CD4-positive, alpha-beta T cell treated with Interleukin-12 subunit alpha and Interleukin-12 subunit beta, for 1 hour (primary cell): ENCODE results near the gene GH2.
A peak's percentile ranks its signal among the peaks of the same experiment; 100 is the strongest.
"Not testable (repeated sequence)": the region's sequence is repeated elsewhere in the genome, so short reads cannot be mapped to it uniquely, and the experiment has no call there.

Experiments
- DNase-seq: peaks from one replicate; pipeline ENCODE4 v3.0.0-alpha.2; 2020

GH2 gene

DNA sequence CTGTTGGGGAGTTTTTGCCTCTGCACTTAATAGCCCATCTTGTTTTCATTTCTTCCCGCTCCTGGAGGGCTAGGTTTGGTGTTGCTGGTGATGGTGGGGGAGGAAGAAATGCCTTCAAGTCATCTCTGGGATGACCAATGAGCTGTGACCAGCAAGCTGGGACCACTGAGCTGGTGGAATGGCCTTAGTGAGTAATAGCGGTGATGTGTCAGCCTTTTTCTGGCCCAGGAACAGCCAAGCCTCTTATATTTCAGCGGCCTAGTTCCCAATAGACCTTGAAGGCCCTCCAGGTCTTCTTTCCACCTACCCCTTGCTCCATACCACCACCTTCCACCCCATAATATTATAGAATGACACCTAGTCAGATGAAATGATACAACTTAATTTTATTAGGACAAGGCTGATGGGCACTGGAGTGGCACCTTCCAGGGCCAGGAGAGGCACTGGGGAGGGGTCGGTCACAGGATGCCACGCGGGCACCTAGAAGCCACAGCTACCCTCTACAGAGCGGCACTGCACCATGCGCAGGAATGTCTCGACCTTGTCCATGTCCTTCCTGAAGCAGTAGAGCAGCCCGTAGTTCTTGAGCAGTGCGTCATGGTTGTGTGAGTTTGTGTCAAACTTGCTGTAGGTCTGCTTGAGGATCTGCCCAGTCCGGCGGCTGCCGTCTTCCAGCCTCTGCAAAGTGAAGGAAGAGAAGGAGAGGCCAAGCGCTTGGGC, 9.9 kb downstream of the GH2 start:
- DNase-seq = not testable (repeated sequence)

DNA sequence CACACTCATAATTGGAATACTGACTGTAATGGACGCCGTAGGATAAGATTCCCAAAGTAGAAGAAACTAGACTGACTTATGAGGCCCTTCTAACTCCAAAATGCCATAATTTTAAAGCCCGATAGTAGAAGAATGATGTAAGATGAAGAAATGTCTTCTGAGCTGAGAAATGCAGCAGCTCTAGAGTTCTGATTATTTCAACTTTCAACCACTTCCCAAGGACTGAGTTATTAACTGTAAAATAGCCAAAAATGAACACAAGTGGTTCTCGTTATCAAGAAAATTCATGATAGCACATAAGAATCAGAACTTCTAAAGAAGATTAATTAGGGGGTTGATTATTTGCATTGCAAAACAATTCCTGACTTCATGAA, 11.5 kb downstream of the GH2 start:
- not testable (repeated sequence) for DNase-seq

DNA sequence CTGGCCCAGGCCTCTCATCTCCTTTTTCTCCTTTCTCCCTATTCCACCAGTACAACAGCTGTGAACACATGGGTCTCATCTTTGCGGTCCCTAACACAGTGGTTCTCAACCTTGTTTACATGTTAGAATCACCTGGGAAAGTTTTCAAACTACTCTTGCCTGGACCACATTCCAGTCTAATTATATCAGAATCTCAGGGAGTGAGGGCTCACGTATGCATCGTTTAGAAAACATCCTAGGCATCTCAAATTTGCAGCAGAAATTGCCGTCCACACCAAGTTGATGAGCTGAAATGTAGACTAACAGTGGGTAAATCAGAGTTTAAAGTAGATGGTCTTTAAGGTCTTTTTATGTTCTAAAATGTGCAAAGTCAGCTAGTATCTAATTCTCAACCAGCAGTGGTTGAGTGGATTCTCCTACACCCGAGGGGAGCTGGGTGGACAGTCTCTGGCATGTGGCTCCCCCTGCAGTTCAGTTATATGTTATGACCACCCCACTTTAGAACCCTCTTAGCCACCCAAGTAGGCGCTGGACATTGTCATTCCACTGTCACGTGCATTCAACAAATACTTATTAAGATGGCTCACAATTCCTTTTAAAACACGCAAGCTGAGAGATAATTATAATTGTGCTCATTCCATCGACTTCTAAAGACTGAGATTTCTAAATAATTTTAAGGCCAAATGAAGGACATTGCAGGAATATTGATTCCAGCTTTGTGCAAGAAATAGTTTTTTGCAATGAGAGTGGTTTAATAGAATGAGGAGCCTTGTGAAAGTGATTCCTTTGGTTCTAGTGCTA, 12.1 kb downstream of the GH2 start:
- not testable (repeated sequence) for DNase-seq

DNA sequence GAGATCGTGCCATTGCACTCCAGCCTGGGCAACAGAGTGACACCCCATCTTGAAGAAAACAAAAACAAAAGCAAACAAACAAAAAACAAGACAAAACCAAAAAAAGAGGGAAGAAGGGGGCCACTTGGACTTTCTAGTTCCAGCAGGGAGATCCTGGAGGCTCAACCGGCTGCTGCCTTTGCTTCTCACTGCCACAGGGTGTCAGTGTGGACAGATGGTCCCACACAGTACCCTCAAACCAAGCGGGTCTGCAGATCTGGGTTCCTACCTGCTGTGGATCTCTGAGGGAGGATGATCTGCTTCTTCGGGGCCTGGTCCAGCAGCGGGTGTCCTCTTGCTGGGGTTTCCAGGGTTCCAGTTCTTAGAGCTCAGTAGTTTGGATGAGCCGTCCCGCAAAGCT, 15.1 kb downstream of the GH2 start:
- not testable (repeated sequence) for DNase-seq

DNA sequence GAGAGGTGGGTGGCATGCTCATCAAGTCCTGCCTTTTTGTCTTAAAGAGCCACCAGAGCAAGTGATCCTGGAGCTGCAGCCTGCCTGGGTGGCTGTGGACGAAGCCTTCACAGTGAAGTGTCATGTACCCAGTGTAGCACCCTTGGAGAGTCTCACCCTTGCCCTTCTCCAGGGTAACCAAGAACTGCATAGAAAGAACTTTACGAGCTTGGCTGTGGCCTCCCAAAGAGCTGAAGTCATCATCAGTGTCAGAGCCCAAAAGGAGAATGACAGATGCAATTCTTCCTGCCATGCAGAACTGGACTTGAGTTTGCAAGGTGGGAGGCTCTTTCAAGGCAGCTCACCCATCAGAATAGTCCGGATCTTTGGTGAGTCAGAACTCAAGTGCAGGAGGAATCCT, 22.5 kb downstream of the GH2 start:
- DNase-seq = no peak

DNA sequence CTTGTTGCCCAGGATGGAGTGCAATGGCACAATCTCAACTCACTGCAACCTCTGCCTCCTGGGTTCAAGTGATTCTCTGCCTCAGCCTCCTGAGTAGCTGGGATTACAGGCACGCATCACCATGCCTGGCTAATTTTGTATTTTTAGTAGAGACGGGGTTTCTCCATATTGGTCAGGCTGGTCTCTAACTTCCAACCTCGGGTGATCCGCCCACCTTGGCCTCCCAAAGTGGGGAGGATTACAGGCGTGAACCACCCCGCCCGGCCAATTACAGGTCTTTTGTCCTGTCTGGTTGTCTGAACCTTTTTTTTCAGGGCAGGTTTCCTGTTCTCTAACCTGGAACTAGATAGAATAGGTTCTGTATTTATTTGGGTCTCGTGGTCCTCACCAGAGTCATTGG, 25.3 kb downstream of the GH2 start:
- not testable (repeated sequence) for DNase-seq

DNA sequence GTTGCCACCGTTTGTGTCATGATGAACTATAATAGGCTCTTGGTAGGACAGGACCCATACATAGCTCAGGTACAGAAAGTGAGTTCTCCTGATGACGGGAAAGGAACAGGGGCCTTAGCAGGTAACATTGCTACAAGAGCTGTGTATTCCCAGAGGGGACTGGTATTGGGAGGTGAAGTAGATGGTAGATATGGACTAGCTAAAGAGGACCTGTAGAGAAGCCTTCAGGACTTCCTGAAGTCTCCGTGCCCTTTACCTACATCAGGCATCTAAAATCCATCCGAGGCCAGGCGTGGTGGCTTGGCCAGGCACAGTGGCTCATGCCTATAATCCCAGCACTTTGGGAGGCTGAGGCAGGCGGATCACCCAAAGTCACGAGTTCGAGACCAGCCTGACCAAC, 26.6 kb downstream of the GH2 start:
- DNase-seq = no peak

DNA sequence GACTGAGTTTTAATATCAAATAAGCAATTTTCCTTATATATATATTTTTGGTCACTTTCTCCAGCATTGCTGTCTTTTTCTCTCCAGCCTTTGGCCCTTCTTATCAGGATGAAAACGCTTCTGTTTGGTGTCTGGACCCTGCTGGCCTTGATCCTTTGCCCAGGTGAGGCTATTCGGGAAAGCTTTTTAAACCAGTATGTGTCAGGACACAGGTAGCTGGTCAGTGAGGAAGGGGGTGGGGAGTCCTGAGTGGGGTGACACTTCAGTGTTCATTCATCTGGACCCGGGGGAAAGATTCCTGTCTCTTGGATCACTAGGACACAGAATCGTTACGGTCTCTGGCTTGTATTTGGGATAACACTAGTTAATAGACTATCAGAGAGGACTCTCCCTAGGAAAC, 27.0 kb downstream of the GH2 start:
- DNase-seq = no peak

DNA sequence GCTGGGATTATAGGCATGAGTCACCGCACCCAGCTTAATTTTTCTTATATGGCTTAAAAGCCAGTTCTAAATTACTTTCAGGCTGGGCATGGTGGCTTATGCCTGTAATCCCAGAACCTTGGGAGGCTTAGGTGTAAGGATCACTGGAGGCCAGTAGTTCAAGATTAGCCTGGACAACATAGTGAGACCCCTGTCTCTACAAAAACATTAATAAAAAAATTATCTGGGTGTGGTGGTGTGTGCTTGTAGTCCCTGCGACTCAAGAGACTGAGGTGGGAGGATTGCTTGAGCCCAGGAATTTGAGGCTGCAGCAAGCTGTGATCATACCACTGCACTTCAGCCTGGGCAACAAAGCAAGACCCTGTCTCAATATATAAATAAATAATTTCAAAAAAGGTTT, 28.5 kb downstream of the GH2 start:
- no peak for DNase-seq

DNA sequence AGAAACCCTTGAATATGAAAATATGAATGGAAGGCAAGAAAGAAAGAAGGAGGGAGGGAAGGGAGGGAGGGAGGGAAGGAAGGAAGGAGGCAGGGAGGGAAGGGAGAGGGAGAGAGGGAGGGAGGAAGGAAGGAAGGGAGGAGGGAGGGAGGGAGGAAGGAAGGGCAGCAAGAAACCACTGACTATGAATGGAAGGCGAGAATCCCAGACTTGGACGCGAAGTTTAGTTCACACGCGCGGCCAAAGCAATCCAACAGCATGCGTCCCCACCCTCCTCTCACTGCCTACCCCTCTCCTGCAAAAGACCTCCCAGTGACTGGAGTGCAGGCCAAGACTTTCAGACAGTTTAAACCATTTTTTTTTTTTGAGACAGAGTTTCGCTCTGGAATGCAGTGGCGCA, 31.3 kb downstream of the GH2 start:
- DNase-seq = no peak

DNA sequence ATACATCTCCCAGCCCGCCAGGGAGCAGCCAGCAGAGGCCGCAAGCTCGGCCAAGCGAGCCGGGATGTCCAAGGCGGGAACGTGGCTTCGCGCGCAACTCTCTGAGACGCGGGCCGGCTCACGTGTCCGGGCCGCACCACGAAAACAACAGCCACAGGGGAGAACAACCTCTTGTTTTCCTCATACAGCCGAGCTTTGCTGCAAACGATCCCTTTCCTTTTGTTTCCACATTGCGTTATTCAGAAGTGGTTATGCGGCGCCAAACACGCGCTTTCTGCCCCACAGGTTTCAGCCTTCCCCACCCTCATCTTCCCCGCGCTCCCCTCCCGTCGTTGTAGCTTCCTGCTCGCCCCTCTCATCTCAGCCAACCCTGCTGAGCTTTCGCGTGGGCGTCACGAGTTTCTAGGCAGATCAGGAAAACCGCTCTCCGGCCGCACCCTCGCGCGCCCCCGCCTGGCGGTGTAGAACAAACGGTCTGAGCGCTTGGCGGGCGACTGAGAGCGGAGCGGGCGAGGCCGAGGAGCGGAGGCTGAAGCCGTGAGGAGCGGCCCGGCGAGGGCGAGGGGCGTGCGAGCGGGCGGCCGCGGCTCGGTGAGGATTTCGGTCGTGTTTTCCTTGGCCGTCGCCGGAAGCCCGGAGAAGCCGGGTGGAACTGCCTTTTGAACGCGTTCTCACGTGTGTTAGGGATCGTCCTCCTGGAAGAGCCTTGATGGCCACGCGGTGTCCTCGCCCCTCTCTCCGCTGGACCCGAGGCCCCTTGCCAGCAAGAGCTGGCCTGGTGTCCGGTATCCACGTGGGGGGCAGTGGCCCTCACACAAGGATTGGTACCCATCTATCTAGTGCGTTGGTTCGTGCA, 32.7 kb downstream of the GH2 start:
- peak; percentile 94 for DNase-seq

DNA sequence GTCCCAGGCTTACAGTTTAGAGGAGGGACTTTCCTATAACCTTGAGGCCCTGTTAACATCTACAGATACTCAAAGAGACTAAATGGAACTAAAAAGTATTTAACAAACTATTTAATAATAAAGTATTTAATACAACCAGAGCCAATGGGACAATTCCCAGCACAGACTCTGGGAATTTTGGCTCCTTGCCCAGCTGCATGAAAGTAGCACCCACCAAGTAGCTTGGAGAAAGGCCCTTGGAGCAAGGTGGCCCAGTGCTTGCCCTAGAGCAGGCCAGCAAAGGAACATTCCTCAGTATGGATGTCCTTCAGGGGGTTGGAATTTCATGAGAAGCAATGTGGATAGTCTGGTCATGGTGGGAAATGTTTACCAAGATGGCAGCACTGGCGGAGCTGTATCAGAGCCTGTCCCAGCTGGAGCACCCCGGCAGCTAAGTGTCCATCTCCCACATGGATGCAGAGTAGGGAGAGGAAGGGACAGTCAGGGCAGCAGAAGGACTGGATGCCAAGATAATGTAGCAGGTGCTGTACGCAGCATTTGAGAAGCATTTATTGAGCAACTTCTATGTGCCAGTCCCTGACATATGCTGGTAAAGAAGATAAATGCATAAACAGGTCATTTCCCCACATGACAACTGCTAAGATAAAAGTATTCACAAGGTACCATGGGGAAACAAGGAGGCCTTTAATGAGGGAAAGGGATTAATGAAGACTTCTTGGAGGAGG, 34.1 kb downstream of the GH2 start:
- DNase-seq = no peak

DNA sequence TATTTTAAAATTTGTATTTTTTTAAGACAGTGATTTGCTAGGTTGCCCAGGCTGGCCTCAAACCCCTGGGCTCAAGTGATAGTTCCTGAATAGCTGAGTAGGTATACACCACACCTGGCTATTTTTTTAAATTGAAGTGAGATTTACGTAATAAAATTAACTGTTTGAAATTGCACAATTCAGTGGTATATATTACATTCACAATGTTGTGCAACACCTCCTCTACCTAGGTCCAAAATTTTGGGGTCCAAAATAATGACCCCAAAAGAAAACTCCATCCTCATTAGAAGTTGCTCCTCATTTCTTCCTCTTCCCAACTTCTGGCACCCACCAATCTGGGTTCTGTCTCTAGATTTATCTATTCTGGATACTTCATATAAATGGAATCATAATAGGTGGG, 36.2 kb downstream of the GH2 start:
- no peak for DNase-seq

DNA sequence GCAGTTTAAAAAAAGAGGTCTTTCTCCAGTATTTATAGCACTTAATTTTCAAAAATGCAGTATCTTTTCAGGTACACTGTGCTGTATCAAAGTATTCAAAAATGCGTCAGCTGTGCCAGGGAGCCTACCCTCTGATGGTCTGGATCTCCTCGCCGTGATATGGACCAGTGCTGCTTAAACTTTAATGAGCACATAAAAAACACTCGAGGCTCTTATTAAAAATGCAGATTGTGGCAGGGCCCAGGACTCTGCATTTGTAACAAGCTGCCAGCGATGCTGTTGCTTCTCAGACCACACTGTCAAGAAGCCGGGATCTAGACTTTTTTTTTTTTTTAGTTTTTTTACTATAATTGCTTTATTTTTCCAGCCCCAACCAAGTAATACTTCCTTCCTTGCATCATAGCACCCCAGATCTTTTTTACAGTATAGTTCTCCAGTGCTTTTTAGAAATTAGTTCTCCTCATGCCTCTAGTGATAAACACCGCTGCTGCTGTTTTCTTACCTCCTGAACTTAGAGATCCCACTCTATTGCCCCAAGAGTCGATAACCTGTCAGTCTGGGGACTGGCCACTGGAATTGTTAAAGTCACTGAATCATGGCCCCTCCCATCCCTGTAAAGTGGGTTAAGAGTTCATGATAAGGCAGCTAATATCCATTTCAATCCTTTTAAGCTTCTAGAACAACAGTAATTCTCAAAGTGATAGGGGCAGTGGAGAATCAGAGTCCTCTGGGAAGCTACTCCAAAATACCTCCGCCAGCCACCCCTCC, 37.6 kb downstream of the GH2 start:
- no peak for DNase-seq

DNA sequence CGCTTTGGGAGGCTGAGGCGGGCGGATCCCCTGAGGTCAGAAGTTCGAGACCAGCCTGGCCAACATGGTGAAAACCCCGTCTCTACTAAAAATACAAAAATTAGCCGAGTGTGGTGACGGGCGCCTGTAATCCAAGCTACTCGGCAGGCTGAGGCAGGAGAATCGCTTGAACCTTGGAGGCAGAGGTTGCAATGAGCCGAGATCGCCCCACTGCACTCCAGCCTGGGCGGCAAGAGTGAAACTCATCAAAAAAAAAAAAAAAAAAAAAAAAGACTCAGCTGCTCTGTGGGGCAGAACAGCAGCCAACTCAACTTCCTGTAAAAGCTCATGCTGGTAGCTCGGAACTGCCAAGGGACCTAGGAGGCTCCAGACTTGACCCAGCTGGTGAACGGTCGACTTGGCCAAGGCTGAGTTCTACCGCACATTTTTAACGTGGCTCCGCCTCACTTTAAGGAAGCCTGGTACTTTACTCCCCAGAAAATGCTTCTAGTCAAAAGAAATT, 38.3 kb downstream of the GH2 start:
- peak; percentile 47 for DNase-seq

DNA sequence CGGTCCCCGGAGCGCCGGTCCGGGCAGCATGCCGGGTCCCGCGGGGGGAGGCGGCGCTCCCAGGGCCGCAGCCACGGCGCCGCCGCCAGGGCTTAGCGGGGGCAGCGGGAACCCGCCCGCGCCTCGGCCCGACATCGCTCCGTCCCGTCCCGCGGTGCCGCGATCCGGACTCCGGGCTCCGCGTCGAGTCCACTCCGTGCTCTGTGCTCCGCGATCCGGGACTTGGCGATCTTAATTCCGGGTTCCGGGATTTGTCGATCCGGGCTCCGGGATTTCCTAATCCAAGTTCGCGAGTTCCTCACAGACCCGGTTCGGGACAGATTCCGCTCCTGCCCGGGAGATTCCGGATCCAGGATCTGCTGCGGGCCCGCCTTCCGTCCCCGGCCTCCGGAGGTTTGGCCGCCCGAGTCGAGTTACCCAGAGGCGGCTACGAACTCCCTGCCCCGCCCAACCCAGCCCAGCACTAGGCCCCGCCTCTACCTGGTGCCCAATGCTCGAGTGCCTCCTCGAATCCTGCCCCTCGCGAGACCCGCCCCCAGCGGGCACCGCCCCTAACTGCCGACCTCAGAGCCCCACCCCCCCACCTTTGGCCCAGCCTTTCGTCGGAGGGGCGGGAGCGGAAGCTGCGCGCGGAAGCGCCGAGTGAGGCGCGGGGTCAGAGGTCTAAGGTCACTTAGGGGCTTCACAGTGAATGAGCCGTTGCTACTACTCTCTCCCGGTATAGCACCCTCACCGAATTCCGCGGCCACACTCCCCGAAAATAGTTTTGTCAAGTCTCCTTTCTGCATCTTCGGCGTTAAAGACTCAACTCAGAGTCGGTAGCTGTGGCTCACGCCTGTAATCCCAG, 39.0 kb downstream of the GH2 start, which contains the start of gene SMARCD2:
SMARCD2 (minus strand) TSS at position 146 of the 847 bp plus-strand sequence; CDS start at position 135, 11 bp downstream.
- DNase-seq = peak; percentile 99

DNA sequence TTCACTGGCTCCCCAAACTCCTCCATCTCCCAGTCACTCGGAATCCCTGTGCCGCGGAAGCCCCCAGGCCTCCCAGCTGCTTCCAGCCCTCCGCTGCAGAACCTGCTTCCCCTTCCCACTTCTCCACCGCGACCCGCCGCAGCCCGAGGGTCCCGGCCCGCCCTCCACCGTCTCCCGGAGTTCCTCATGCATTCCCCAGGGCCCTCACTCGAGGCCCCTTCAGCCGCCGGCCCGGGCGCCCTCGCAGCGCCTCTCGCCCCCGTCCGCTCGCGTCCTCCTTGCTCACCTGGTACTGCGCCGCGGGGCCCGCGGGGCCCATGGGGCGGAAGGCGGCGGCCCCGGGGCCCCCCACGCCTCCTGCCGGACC, 39.6 kb downstream of the GH2 start:
- DNase-seq = no peak

DNA sequence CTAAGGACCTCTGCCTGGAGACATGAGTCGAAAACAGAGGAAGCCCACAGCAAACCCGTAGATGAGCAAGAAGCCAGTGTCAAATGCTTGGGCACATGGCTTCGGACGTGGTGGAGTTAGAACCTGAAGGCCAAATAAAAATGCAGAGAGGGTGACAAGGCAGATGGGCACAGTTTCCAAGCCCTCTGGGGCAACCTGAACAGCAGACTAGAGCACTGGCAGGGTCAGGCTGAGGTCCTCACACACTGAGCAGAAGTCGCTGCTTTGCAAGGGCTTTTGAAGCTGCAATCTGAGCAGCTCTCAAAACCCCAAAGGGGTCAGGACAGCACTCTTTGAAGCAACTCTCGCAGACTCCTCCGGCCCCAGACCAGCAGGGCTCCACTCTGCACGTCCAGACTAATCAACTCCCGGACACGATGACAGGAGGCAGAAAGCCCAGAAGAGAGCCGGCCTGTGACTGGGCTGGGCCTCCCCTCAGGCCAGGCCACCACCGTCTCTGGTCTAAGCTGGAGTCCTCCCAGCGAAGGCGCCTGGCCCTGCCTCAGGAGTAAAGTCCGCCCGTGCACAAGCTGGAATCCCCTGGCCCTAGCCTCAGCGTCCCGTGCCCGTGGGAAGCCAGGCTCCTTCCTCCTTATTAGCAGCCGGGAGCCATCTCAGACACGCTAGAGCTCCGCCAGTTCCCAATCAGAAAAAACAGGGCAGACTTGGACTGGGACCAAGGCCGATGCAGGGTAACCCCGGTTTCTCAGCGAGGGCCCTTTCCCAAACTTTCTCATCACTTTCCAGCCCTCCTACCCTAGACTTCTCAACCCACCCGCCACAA, 40.2 kb downstream of the GH2 start:
- no peak for DNase-seq

DNA sequence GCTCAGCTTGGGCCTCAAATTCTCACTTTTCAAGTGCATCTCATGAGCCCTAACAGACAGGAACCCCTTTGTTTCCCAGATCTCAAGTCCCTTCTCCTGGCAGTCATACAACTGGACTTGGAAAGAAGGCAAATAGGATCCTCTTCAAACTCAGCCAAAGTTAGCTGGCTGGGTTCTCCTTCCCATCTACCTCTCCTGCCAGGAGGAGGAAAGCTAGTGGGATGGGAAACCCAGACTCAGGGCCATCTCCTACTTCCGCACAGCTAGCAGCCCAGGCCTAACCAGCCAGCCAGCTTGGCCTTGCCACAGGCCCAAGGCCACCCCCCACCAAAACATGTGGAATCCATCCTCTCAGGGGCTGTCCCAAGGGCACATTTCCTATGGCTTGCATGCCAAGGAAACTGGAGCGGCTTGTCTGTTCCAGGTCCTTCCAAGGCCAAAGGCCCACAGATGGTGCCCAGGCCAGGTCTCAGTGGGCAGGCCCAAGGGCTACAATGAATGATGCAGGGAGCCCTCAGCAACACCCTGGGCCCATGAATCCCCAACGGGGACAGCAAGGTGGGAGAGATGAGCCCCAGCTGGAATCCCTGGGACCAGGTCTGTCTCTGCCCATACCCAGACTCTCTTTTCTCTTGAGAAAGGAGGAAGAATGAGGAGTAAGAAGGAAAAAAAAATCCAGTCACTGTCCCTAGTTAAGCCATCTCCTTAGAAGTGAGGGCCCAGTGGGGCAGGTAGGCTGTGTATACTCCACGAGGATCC, 41.0 kb downstream of the GH2 start:
- DNase-seq = no peak
